Activated gamma-delta T cell (primary cell): ENCODE measurements around the gene GHRH.

ENCODE experiments used
- DNase-seq: peaks from one replicate; lab custom pipeline; 2025; lab: John Stamatoyannopoulos, UW
- total RNA-seq, 2 donors: gene quantifications; one replicate each; lab custom pipeline; 2026; lab: John Stamatoyannopoulos, UW

The GHRH gene
- 0 reads per million in 2 donors for total RNA-seq

- DNase-seq, result no peak
Measured at GRCh38 chr20:37261714-37262113, at the start of gene GHRH. GHRH (minus strand) TSS chr20:37261814; CDS start chr20:37256889, 4,925 bp downstream.

- DNase-seq, result no peak
Measured at GRCh38 chr20:37310951-37311350, 49.3 kb upstream of the GHRH start.

GRCh38 chr20:37309936-37310590 is 48.4 kb upstream of the GHRH start:
- no peak for DNase-seq

GRCh38 chr20:37309290-37309689 is 47.7 kb upstream of the GHRH start:
- DNase-seq, result no peak

- DNase-seq, result no peak
Measured at GRCh38 chr20:37308086-37309050, 46.8 kb upstream of the GHRH start.

- no peak for DNase-seq
Measured at GRCh38 chr20:37305839-37306238, 44.2 kb upstream of the GHRH start.

- no peak for DNase-seq
Measured at GRCh38 chr20:37305079-37305478, 43.5 kb upstream of the GHRH start.

GRCh38 chr20:37303637-37304036 is 42.0 kb upstream of the GHRH start:
- no peak for DNase-seq

- DNase-seq, result no peak
Measured at GRCh38 chr20:37302981-37303380, 41.4 kb upstream of the GHRH start.

- no peak for DNase-seq
Measured at GRCh38 chr20:37301558-37301957, 39.9 kb upstream of the GHRH start.

GRCh38 chr20:37301120-37301519 is 39.5 kb upstream of the GHRH start:
- no peak for DNase-seq

GRCh38 chr20:37299718-37300528 is 38.3 kb upstream of the GHRH start:
- DNase-seq, result no peak

- DNase-seq, result no peak
Measured at GRCh38 chr20:37298190-37298939, 36.8 kb upstream of the GHRH start.

- no peak for DNase-seq
Measured at GRCh38 chr20:37297066-37297736, 35.6 kb upstream of the GHRH start.

GRCh38 chr20:37296371-37296770 is 34.8 kb upstream of the GHRH start:
- DNase-seq, result no peak

- DNase-seq, result no peak
Measured at GRCh38 chr20:37295595-37295994, 34.0 kb upstream of the GHRH start.

GRCh38 chr20:37295001-37295400 is 33.4 kb upstream of the GHRH start:
- no peak for DNase-seq

- DNase-seq, result no peak
Measured at GRCh38 chr20:37294262-37294981, 32.8 kb upstream of the GHRH start.

GRCh38 chr20:37293301-37293943 is 31.8 kb upstream of the GHRH start:
- no peak for DNase-seq

- DNase-seq, result no peak
Measured at GRCh38 chr20:37291724-37292126, 30.1 kb upstream of the GHRH start.
